Measurements from ENCODE around the gene PGM5.

The PGM5 gene

GRCh38 chr9:68446836-68447235 is 90.4 kb downstream of the PGM5 start:
- no peak for DNase-seq

GRCh38 chr9:68447611-68448010 is 91.2 kb downstream of the PGM5 start:
- no peak for DNase-seq

- DNase-seq: no peak
These were observed 98.3 kb downstream of the PGM5 start for GRCh38 chr9:68454579-68455334.

- no peak for DNase-seq
These were observed 99.0 kb downstream of the PGM5 start for GRCh38 chr9:68455451-68455850.

GRCh38 chr9:68457803-68458202 is 101.4 kb downstream of the PGM5 start:
- no peak for DNase-seq

GRCh38 chr9:68458918-68459317 is 102.5 kb downstream of the PGM5 start:
- no peak for DNase-seq

GRCh38 chr9:68462105-68462775 is 105.8 kb downstream of the PGM5 start:
- no peak for DNase-seq

- no peak for DNase-seq
These were observed 113.7 kb downstream of the PGM5 start for GRCh38 chr9:68470067-68470466.

GRCh38 chr9:68470634-68471033 is 114.2 kb downstream of the PGM5 start:
- DNase-seq: no peak

- DNase-seq: no peak
These were observed 115.7 kb downstream of the PGM5 start for GRCh38 chr9:68472119-68472518.

- no peak for DNase-seq
These were observed 117.4 kb downstream of the PGM5 start for GRCh38 chr9:68473790-68474189.

GRCh38 chr9:68476422-68476821 is 120.0 kb downstream of the PGM5 start:
- no peak for DNase-seq

GRCh38 chr9:68476847-68477246 is 120.4 kb downstream of the PGM5 start:
- no peak for DNase-seq

GRCh38 chr9:68480807-68481206 is 124.4 kb downstream of the PGM5 start:
- no peak for DNase-seq

GRCh38 chr9:68482548-68482947 is 126.1 kb downstream of the PGM5 start:
- DNase-seq: no peak

- no peak for DNase-seq
These were observed 131.7 kb downstream of the PGM5 start for GRCh38 chr9:68488126-68488525.

- no peak for DNase-seq
These were observed 133.2 kb downstream of the PGM5 start for GRCh38 chr9:68489646-68490045.

- no peak for DNase-seq
These were observed 136.4 kb downstream of the PGM5 start for GRCh38 chr9:68492806-68493205.

- no peak for DNase-seq
These were observed 137.1 kb downstream of the PGM5 start for GRCh38 chr9:68493541-68493940.

GRCh38 chr9:68493958-68494577 is 137.7 kb downstream of the PGM5 start:
- no peak for DNase-seq

- no peak for DNase-seq
These were observed 138.8 kb downstream of the PGM5 start for GRCh38 chr9:68495247-68495646.

- no peak for DNase-seq
These were observed 139.9 kb downstream of the PGM5 start for GRCh38 chr9:68496356-68496755.

- DNase-seq: no peak
These were observed 141.2 kb downstream of the PGM5 start for GRCh38 chr9:68497629-68498028.

GRCh38 chr9:68498816-68499215 is 142.4 kb downstream of the PGM5 start:
- no peak for DNase-seq
